ENCODE data around the gene TUBGCP2. TPM values are rescaled to one million over a fixed set of nuclear protein-coding genes. Genes with fewer than 3 reads are reported as not detected.

Gene TUBGCP2
- total RNA-seq, 4 donors from 2014 or later: 44.5 to 107 (median 57.1) TPM

GRCh38 chr10:133312769-133313145 lies 4.1 kb upstream of the TUBGCP2 start:
- Histone ChIP-seq H3K9me3 (no peaks in the 10 kb centered on the region), H3K27me3 (no peaks in the 10 kb centered on the region), H3K4me1 (peaks cover 10% of the 10 kb centered on the region), H3K27ac (no peak overlapping the region), H3K4me3 (no peak overlapping the region), H3K36me3 (peaks cover 37% of the 10 kb centered on the region)
- TF ChIP-seq POLR2AphosphoS5 (IDR thresholded peaks at IDR 0.05) (no peak), POLR2A (IDR thresholded peaks at IDR 0.05) (no peak), EP300 (IDR thresholded peaks at IDR 0.05) (no peak), CTCF (IDR thresholded peaks at IDR 0.05) (no peak)
- no peak for DNase-seq (ENCODE audit: low spot score in 2 of 2)
- WGBS: 92% methylated on average over 9 of the region's 9 CpGs

GRCh38 chr10:133312016-133312768 lies 3.5 kb upstream of the TUBGCP2 start:
- DNase-seq (ENCODE audit: low spot score in 2 of 2): no peak
- H3K36me3 ChIP-seq: peaks cover 37% of the 10 kb centered on the region
- no peaks in the 10 kb centered on the region for H3K9me3 ChIP-seq
- H3K27me3 ChIP-seq: no peaks in the 10 kb centered on the region
- H3K4me1 ChIP-seq: peaks cover 16% of the 10 kb centered on the region
- no peak for TF ChIP-seq POLR2AphosphoS5 (IDR thresholded peaks at IDR 0.05)
- no peak for TF ChIP-seq CTCF (IDR thresholded peaks at IDR 0.05)
- no peak for TF ChIP-seq EP300 (IDR thresholded peaks at IDR 0.05)
- no peak for TF ChIP-seq POLR2A (IDR thresholded peaks at IDR 0.05)
- H3K4me3 ChIP-seq: no peak overlapping the region
- 91% methylated on average over 22 of the region's 23 CpGs for WGBS
- H3K27ac ChIP-seq: no peak overlapping the region

- peaks cover 37% of the 10 kb centered on the region for H3K36me3 ChIP-seq
- H3K9me3 ChIP-seq: no peaks in the 10 kb centered on the region
- 92% methylated on average over 10 of the region's 10 CpGs for WGBS
- H3K4me1 ChIP-seq: peaks cover 22% of the 10 kb centered on the region
- H3K4me3 ChIP-seq: no peak overlapping the region
- no peak for DNase-seq (ENCODE audit: low spot score in 2 of 2)
- no peak overlapping the region for H3K27ac ChIP-seq
- no peaks in the 10 kb centered on the region for H3K27me3 ChIP-seq
- TF ChIP-seq EP300 (IDR thresholded peaks at IDR 0.05) (no peak), POLR2AphosphoS5 (IDR thresholded peaks at IDR 0.05) (no peak), CTCF (IDR thresholded peaks at IDR 0.05) (no peak), POLR2A (IDR thresholded peaks at IDR 0.05) (no peak)
These were observed 2.9 kb upstream of the TUBGCP2 start for GRCh38 chr10:133311570-133311969.

- H3K9me3 ChIP-seq: no peaks in the 10 kb centered on the region
- DNase-seq (ENCODE audit: low spot score in 2 of 2): no peak
- TF ChIP-seq EP300 (IDR thresholded peaks at IDR 0.05): no peak
- no peak for TF ChIP-seq POLR2AphosphoS5 (IDR thresholded peaks at IDR 0.05)
- TF ChIP-seq CTCF (IDR thresholded peaks at IDR 0.05): no peak
- TF ChIP-seq POLR2A (IDR thresholded peaks at IDR 0.05): no peak
- no peak overlapping the region for H3K27ac ChIP-seq
- no peak overlapping the region for H3K4me3 ChIP-seq
- WGBS: 97% methylated on average over 8 of the region's 8 CpGs
- H3K27me3 ChIP-seq: no peaks in the 10 kb centered on the region
- peaks cover 30% of the 10 kb centered on the region for H3K4me1 ChIP-seq
- peaks cover 37% of the 10 kb centered on the region for H3K36me3 ChIP-seq
These were observed 2.1 kb upstream of the TUBGCP2 start for GRCh38 chr10:133310789-133311188.

- Histone ChIP-seq H3K27ac (no peak overlapping the region), H3K9me3 (no peaks in the 10 kb centered on the region), H3K27me3 (no peaks in the 10 kb centered on the region), H3K4me1 (peaks cover 33% of the 10 kb centered on the region), H3K4me3 (no peak overlapping the region), H3K36me3 (peaks cover 37% of the 10 kb centered on the region)
- 100% methylated on average over 3 of the region's 16 CpGs for WGBS
- no peak for TF ChIP-seq POLR2AphosphoS5 (IDR thresholded peaks at IDR 0.05)
- TF ChIP-seq CTCF (IDR thresholded peaks at IDR 0.05): no peak
- TF ChIP-seq EP300 (IDR thresholded peaks at IDR 0.05): no peak
- TF ChIP-seq POLR2A (IDR thresholded peaks at IDR 0.05): no peak
- DNase-seq (ENCODE audit: low spot score in 2 of 2): no peak
These were observed 1.7 kb upstream of the TUBGCP2 start for GRCh38 chr10:133310399-133310755.

Measured in suprapubic skin (tissue), 4 donors.